Prostate gland (tissue), 2 donors: Measurements from ENCODE around the gene PACSIN1.

Experiments
- CTCF ChIP-seq, 4 experiments: fragments of 200-600 bp in 2 of 4; fragments of 450-650 bp in 2 of 4; sonication (generic) in 2 of 4; IDR thresholded peaks; 1 replicate in 3 of 4; 2 replicates in 1 of 4; pipeline ENCODE4 v1.5.1; 2016 to 2019; ENCODE audit warnings: antibody characterized with exemption in 4 of 4, mild to moderate bottlenecking in 2 of 4, moderate library complexity in 2 of 4
- POLR2A ChIP-seq: fragments of 450-650 bp; IDR thresholded peaks from one replicate; pipeline ENCODE4 v1.6.1; 2016; ENCODE audit warnings: antibody characterized with exemption, mild to moderate bottlenecking
- POLR2AphosphoS5 ChIP-seq: sonication (generic); formaldehyde crosslinking; IDR thresholded peaks from one replicate; pipeline ENCODE4 v1.6.1; 2017; ENCODE audit warnings: antibody characterized with exemption

GRCh38 chr6:34486106-34486740 lies 20.3 kb downstream of the PACSIN1 start:
- TF ChIP-seq CTCF (IDR thresholded peaks at IDR 0.05) = no peak
- TF ChIP-seq POLR2A = no peak
- no peak for TF ChIP-seq POLR2AphosphoS5
